ENCODE measurements around the gene RPP14. TPM values are rescaled to one million over a fixed set of nuclear protein-coding genes. Genes with fewer than 3 reads are reported as not detected.

The RPP14 gene
- total and polyA plus RNA-seq, 9 donors, result 7.9 to 18.8 (median 15.0) TPM

DNA sequence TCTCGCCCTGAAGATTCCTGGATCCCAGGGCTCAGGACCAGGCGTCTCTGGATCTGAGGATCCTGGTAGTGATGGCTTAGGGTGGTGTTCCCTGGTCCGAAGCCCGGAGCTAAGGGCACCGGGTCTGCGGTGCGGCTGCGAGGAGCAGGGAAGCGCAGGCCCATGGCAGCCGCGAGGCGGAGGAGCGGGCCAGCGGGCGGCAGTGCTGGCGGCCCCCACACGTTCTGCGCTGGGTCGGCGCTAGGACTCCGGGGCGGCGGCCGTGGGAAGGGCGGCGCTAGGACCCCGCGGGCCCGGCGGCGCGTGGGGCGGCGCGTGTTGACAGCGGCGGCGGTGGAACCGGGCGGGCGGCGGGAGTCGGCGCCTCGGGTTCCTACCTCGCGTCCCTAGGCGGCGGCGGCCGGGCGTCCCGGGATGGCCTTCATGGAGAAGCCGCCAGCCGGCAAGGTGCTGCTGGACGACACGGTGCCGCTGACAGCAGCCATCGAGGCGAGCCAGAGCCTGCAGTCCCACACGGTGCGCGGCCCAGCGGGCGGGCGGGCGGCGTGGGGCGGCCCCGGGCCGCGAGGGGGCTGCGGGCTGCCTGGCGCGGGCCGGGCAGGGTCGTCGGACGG, 26.6 kb downstream of the RPP14 start, which contains the start of gene PXK:
PXK (plus strand) TSS at position 318 of the 614 bp plus-strand sequence; CDS start at position 415, 97 bp downstream.
- H3K4me1 ChIP-seq (ENCODE audit: insufficient read depth), result peaks cover 6% of the 10 kb centered on the region
- peak within 1 kb of the TSS in 1 of 2 donors; percentile 51 for H3K27ac ChIP-seq
- TF ChIP-seq CTCF (IDR thresholded peaks at IDR 0.05) (peak in 2 of 3 donors; percentile 6 to 42), EP300 (IDR thresholded peaks at IDR 0.05) (no peak), POLR2A (IDR thresholded peaks at IDR 0.05) (peak; percentile 49)
- no peaks in the 10 kb centered on the region for H3K9me3 ChIP-seq
- DNase-seq, result peak; percentile 76 to 85 (median 81)
- intact Hi-C loops (cut with DNase I), result loop anchor here (2.0 to 10.0 kb wide), 5 partner anchors 82 to 162 kb away; partner anchors contain the start of gene KCTD6 (in 2 of the 4)
- H3K27me3 ChIP-seq, result no peaks in the 10 kb centered on the region
- 1% methylated on average over 42 to 79 of the region's 79 CpGs for WGBS, 3 donors
- H3K36me3 ChIP-seq, result no peaks in the 10 kb centered on the region
- peak within 1 kb of the TSS; percentile 64 for H3K4me3 ChIP-seq

- Histone ChIP-seq H3K27ac (peak overlapping the region in 1 of 2 donors; percentile 51), H3K36me3 (no peaks in the 10 kb centered on the region), H3K27me3 (no peaks in the 10 kb centered on the region), H3K9me3 (no peaks in the 10 kb centered on the region), H3K4me1 (ENCODE audit: insufficient read depth) (peaks cover 6% of the 10 kb centered on the region), H3K4me3 (peak overlapping the region; percentile 64)
- intact Hi-C loops (cut with DNase I), result loop anchor here (2.0 to 10.0 kb wide), 5 partner anchors 81 to 161 kb away; partner anchors contain the start of gene KCTD6 (in 2 of the 4)
- WGBS, 3 donors, result 0 to 1% (median 0%) methylated on average over 14 to 37 of the region's 37 CpGs
- TF ChIP-seq POLR2A (IDR thresholded peaks at IDR 0.05), result no peak
- no peak for TF ChIP-seq CTCF (IDR thresholded peaks at IDR 0.05)
- no peak for TF ChIP-seq EP300 (IDR thresholded peaks at IDR 0.05)
- DNase-seq, result peak in 4 of 5 donors; percentile 39 to 56 (median 48)
These were observed 27.4 kb downstream of the RPP14 start for GRCh38 chr3:58333206-58334012.

DNA sequence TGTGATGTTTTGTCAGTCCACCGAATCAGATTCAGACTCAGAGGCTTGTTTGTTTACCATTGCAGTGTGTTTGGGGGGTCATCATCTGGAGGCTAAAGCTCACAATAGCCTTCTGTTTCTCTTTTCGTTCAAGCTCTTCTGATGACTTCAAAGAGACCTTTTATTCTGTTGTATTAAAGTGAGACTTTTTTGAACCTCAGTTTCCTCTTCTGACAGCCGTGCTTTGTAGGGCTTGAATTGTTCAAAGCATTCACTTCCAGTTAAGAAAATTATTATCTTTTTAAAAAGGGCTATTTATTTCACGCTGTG, 27.9 kb downstream of the RPP14 start:
- H3K36me3 ChIP-seq, result no peaks in the 10 kb centered on the region
- intact Hi-C loops (cut with DNase I), result loop anchor here in 3 of 4 donors (5.0 to 10.0 kb wide), 4 partner anchors 81 to 161 kb away; partner anchors contain the start of gene KCTD6 (in 2 of the 3)
- H3K4me1 ChIP-seq (ENCODE audit: insufficient read depth), result peaks cover 6% of the 10 kb centered on the region
- DNase-seq, result no peak
- no peaks in the 10 kb centered on the region for H3K27me3 ChIP-seq
- peak overlapping the region; percentile 64 for H3K4me3 ChIP-seq
- WGBS, 3 donors, result 20 to 27% (median 26%) methylated on average over 4 of the region's 4 CpGs
- TF ChIP-seq POLR2A (IDR thresholded peaks at IDR 0.05) (no peak), CTCF (IDR thresholded peaks at IDR 0.05) (no peak), EP300 (IDR thresholded peaks at IDR 0.05) (no peak)
- H3K27ac ChIP-seq, result no peak overlapping the region
- no peaks in the 10 kb centered on the region for H3K9me3 ChIP-seq

- TF ChIP-seq EP300 (IDR thresholded peaks at IDR 0.05), result no peak
- no peak for TF ChIP-seq POLR2A (IDR thresholded peaks at IDR 0.05)
- TF ChIP-seq CTCF (IDR thresholded peaks at IDR 0.05), result no peak
- Histone ChIP-seq H3K27ac (no peak overlapping the region), H3K4me3 (no peak overlapping the region), H3K36me3 (no peaks in the 10 kb centered on the region), H3K4me1 (ENCODE audit: insufficient read depth) (peaks cover 6% of the 10 kb centered on the region), H3K27me3 (no peaks in the 10 kb centered on the region), H3K9me3 (no peaks in the 10 kb centered on the region)
- intact Hi-C loops (cut with DNase I), result loop anchor here in 3 of 4 donors (5.0 to 10.0 kb wide), 4 partner anchors 80 to 160 kb away; partner anchors contain the start of gene KCTD6 (in 2 of the 3)
- WGBS, 3 donors, result 63 to 67% (median 64%) methylated on average over 1 of the region's 1 CpG
- DNase-seq, result no peak
These were observed 28.4 kb downstream of the RPP14 start for GRCh38 chr3:58334506-58334884.

All from ovary (tissue), 9 donors.